HCT116 (cell line): ENCODE results near the gene GABBR1. TPM values are rescaled to one million over a fixed set of nuclear protein-coding genes. Genes with fewer than 3 reads are reported as not detected.

Experiments
- ATAC-seq: fragments of 200-7000 bp; cut with Tn5 transposase; 2 replicates; pipeline ENCODE4 v1.9.1; 2020; ENCODE audit warnings: mild to moderate bottlenecking, moderate library complexity
- BruUV-seq: library from RNA; stranded (reverse); fragments of 400-500 nt; replicated peaks from 2 replicates; lab custom pipeline; 2021; lab: Mats Ljungman, UMichigan
- CTCF ChIA-PET: fragments of 300-600 bp; sonication (Branson Sonifier 250); formaldehyde crosslinking; loops from one replicate; lab custom pipeline; 2021; ENCODE audit warnings: antibody characterized with exemption; lab: Charles Lee
- POLR2A ChIA-PET: fragments of 300-600, 350-600 bp; sonication (Branson Sonifier 250); formaldehyde crosslinking; loops from one replicate; lab custom pipeline; 2021; ENCODE audit warnings: antibody characterized with exemption; lab: Charles Lee
- RAD21 ChIA-PET, 2 experiments: fragments of 300-600 bp; sonication (Branson Sonifier 250); formaldehyde crosslinking; loops; one replicate each; lab custom pipeline; 2023; ENCODE audit warnings: low total read pairs in 2 of 2; ENCODE audit not compliant: uncharacterized antibody in 2 of 2, unreplicated experiment in 2 of 2, low non-redundant PET in 1 of 2; lab: Charles Lee
- DNase-seq: peaks from one replicate; pipeline ENCODE4 v3.0.0-alpha.2; 2010; ENCODE audit warnings: low read depth, low spot score
- H2AFZ ChIP-seq: fragments of 200-600 bp; shearing (Covaris generic), sonication (generic); 2 replicates; pipeline ENCODE4 v1.6.1; 2017; ENCODE audit warnings: low read depth, mixed run types, mixed read lengths, antibody characterized with exemption, low read length; ENCODE audit not compliant: poor library complexity, severe bottlenecking
- H3K27ac ChIP-seq: 2 replicates; pipeline ENCODE4 v1.5.1; 2012; ENCODE audit warnings: low read depth, low read length
- H3K27me3 ChIP-seq: fragments of 200-600 bp; sonication (generic); 2 replicates; pipeline ENCODE4 v1.6.1; 2016; ENCODE audit warnings: mixed run types, low read length, mixed read lengths; ENCODE audit not compliant: insufficient read depth
- H3K36me3 ChIP-seq, 2 experiments: fragments of 200-500 bp in 1 of 2; fragments of 200-600 bp in 1 of 2; sonication (Bioruptor generic) in 1 of 2; sonication (generic) in 1 of 2; 2 replicates each; pipeline versions ENCODE4 v1.5.1 to v1.6.1; 2014 to 2016; ENCODE audit warnings: low read length in 2 of 2, inconsistent platforms in 1 of 2, mixed read lengths in 1 of 2, mixed run types in 1 of 2; ENCODE audit not compliant: insufficient read depth in 2 of 2, control insufficient read depth in 1 of 2
- H3K4me1 ChIP-seq, 2 experiments: fragments of 200-600 bp in 1 of 2; sonication (generic) in 1 of 2; 2 replicates each; pipeline versions ENCODE4 v1.5.1 to v1.6.1; 2012 to 2017; ENCODE audit warnings: low read length in 2 of 2, inconsistent platforms in 1 of 2, mild to moderate bottlenecking in 1 of 2, mixed read lengths in 1 of 2, mixed run types in 1 of 2, moderate library complexity in 1 of 2; ENCODE audit not compliant: insufficient read depth in 2 of 2, control insufficient read depth in 1 of 2
- H3K4me2 ChIP-seq: fragments of 200-600 bp; sonication (generic); 2 replicates; pipeline ENCODE4 v1.6.1; 2017; ENCODE audit warnings: mixed run types, low read length, mixed read lengths
- H3K4me3 ChIP-seq, 2 experiments: fragments of 200-600 bp in 1 of 2; sonication (generic) in 1 of 2; replicated peaks in 1 of 2; 2 replicates each; pipeline ENCODE4 v1.5.1; 2011 to 2016; ENCODE audit warnings: low read length in 2 of 2, control low read depth in 1 of 2, low read depth in 1 of 2, mild to moderate bottlenecking in 1 of 2, mixed read lengths in 1 of 2, mixed run types in 1 of 2
- H3K79me2 ChIP-seq: fragments of 200-600 bp; sonication (generic); 2 replicates; pipeline ENCODE4 v1.6.1; 2017; ENCODE audit warnings: mild to moderate bottlenecking, mixed run types, low read length, moderate library complexity, mixed read lengths; ENCODE audit not compliant: insufficient read depth
- H3K9ac ChIP-seq: fragments of 200-600 bp; sonication (generic); 2 replicates; pipeline ENCODE4 v1.6.1; 2016; ENCODE audit warnings: low read length, mixed read lengths
- H3K9me2 ChIP-seq: fragments of 200-600 bp; sonication (generic), shearing (Covaris generic); 2 replicates; pipeline ENCODE4 v1.6.1; 2017; ENCODE audit warnings: mixed run types, mild to moderate bottlenecking, moderate library complexity; ENCODE audit not compliant: insufficient read depth
- H3K9me3 ChIP-seq, 2 experiments: fragments of 200-500 bp in 1 of 2; fragments of 200-600 bp in 1 of 2; sonication (Bioruptor generic) in 1 of 2; sonication (generic) in 1 of 2; 2 replicates each; pipeline ENCODE4 v1.6.1; 2014 to 2017; ENCODE audit warnings: low read length in 2 of 2, mixed read lengths in 2 of 2, inconsistent platforms in 1 of 2, low read depth in 1 of 2, mild to moderate bottlenecking in 1 of 2, mixed run types in 1 of 2, moderate library complexity in 1 of 2; ENCODE audit not compliant: control insufficient read depth in 1 of 2, insufficient read depth in 1 of 2
- H4K20me1 ChIP-seq: fragments of 200-600 bp; sonication (generic), shearing (Covaris generic); 2 replicates; pipeline ENCODE4 v1.6.1; 2017; ENCODE audit warnings: mixed run types, mild to moderate bottlenecking, moderate library complexity; ENCODE audit not compliant: insufficient read depth
- ATF3 ChIP-seq: IDR thresholded peaks from 2 replicates; pipeline ENCODE4 v1.6.1; 2012
- CBX3 ChIP-seq: IDR thresholded peaks from 2 replicates; pipeline ENCODE4 v1.6.1; 2012; ENCODE audit warnings: low read depth
- CEBPB ChIP-seq: IDR thresholded peaks from 2 replicates; pipeline ENCODE4 v1.6.1; 2012; ENCODE audit warnings: low read depth
- EGR1 ChIP-seq: IDR thresholded peaks from 2 replicates; pipeline ENCODE4 v1.6.1; 2012; ENCODE audit warnings: low read depth
- ELF1 ChIP-seq: IDR thresholded peaks from 2 replicates; pipeline ENCODE4 v1.6.1; 2012; ENCODE audit warnings: low read depth, borderline replicate concordance
- EZH2 ChIP-seq: fragments of 200-600 bp; sonication (generic); IDR thresholded peaks from 2 replicates; pipeline ENCODE4 v1.6.1; 2017; ENCODE audit warnings: antibody characterized with exemption, mixed run types
- EZH2phosphoT487 ChIP-seq: fragments of 200-600 bp; IDR thresholded peaks from 2 replicates; pipeline ENCODE4 v1.6.1; 2018; ENCODE audit warnings: antibody characterized with exemption, borderline replicate concordance
- JUND ChIP-seq: IDR thresholded peaks from 2 replicates; pipeline ENCODE4 v1.6.1; 2012
- MAX ChIP-seq: IDR thresholded peaks from 2 replicates; pipeline ENCODE4 v1.6.1; 2012
- POLR2AphosphoS5 ChIP-seq: IDR thresholded peaks from 2 replicates; pipeline ENCODE4 v1.6.1; 2011; ENCODE audit warnings: mild to moderate bottlenecking, low read depth, low read length, moderate library complexity
- RAD21 ChIP-seq: IDR thresholded peaks from 2 replicates; pipeline ENCODE4 v1.6.1; 2012; ENCODE audit warnings: low read depth, mild to moderate bottlenecking
- SIN3A ChIP-seq: IDR thresholded peaks from 2 replicates; pipeline ENCODE4 v1.6.1; 2012; ENCODE audit warnings: low read depth
- SP1 ChIP-seq: IDR thresholded peaks from 2 replicates; pipeline ENCODE4 v1.6.1; 2012; ENCODE audit warnings: low read depth
- SRF ChIP-seq: IDR thresholded peaks from 2 replicates; pipeline ENCODE4 v1.6.1; 2012; ENCODE audit warnings: low read depth
- TCF7L2 ChIP-seq: IDR thresholded peaks from 2 replicates; pipeline ENCODE4 v1.7.0; 2011; ENCODE audit warnings: borderline replicate concordance, inconsistent platforms; ENCODE audit not compliant: insufficient read depth, insufficient read length; ENCODE audit errors: extremely low read depth
- YY1 ChIP-seq: IDR thresholded peaks from 2 replicates; pipeline ENCODE4 v1.6.1; 2011; ENCODE audit warnings: low read length, low read depth, moderate library complexity, mild to moderate bottlenecking; ENCODE audit not compliant: insufficient replicate concordance; ENCODE audit errors: extremely low read depth
- ZFX ChIP-seq: fragments of 450-650 bp; IDR thresholded peaks from 2 replicates; pipeline ENCODE4 v1.6.1; 2017
- ZNF274 ChIP-seq: fragments of 200-500 bp; sonication (Bioruptor generic); IDR thresholded peaks from 2 replicates; pipeline ENCODE4 v1.6.1; 2014; ENCODE audit warnings: mild to moderate bottlenecking, low read depth, low read length, inconsistent platforms
- intact Hi-C: fragments of 100-400 bp; cut with micrococcal nuclease; formaldehyde crosslinking; loops from 2 replicates; pipeline ENCODE4 v1.10.0; 2022
- total RNA-seq: library from RNA; stranded (reverse); gene quantifications from one replicate; pipeline ENCODE4 v1.2.1, GENCODE V29; 2021; ENCODE audit not compliant: unreplicated experiment
- TF ChIP-seq, protein P1 (sequence below), 3 experiments: fragments of 200-600 bp in 1 of 3; sonication (generic) in 1 of 3; IDR thresholded peaks in 2 of 3; conservative IDR thresholded peaks in 1 of 3; 2 replicates each; pipeline ENCODE4 v1.5.1; 2012 to 2017; ENCODE audit warnings: low read depth in 2 of 3, low read length in 2 of 3, antibody characterized with exemption in 1 of 3, borderline replicate concordance in 1 of 3, control low read depth in 1 of 3, mild to moderate bottlenecking in 1 of 3, mixed read lengths in 1 of 3, mixed run types in 1 of 3, moderate library complexity in 1 of 3; ENCODE audit not compliant: insufficient read depth in 1 of 3
- TF ChIP-seq, protein P2 (sequence below): IDR thresholded peaks from 2 replicates; pipeline ENCODE4 v1.6.1; 2012; ENCODE audit warnings: low read depth

GABBR1 gene
- total RNA-seq, 1 experiment from 2014 or later, result 43.4 TPM

- CTCF ChIA-PET, result no interaction called here
- no peak overlapping the region for H3K4me2 ChIP-seq
Measured at GRCh38 chr6:29558439-29559079, 74.4 kb downstream of the GABBR1 start.

More at GRCh38 chr6:29558439-29559079, 74.4 kb downstream of the GABBR1 start:
- POLR2A ChIA-PET, result no interaction called here
- DNase-seq (no peak), ATAC-seq (no peak)
- Histone ChIP-seq H2AFZ (no peak overlapping the region), H3K9me2 (no peaks in the 10 kb centered on the region), H3K79me2 (no peaks in the 10 kb centered on the region), H3K36me3 (no peaks in the 10 kb centered on the region), H3K27ac (no peak overlapping the region), H3K4me3 (no peak overlapping the region), H3K9ac (no peak overlapping the region), H3K9me3 (no peaks in the 10 kb centered on the region), H3K4me1 (no peaks in the 10 kb centered on the region), H3K27me3 (no peaks in the 10 kb centered on the region)
- BruUV-seq, result no TSS peak
- RAD21 ChIA-PET, result no interaction called here
- intact Hi-C loops, result no loop called here
- no peak for TF ChIP-seq ATF3
- no peak for TF ChIP-seq TCF7L2
- TF ChIP-seq SP1, result no peak
- TF ChIP-seq EGR1, result no peak
- TF ChIP-seq EZH2, result no peak
- TF ChIP-seq SIN3A, result no peak
- no peak for TF ChIP-seq MAX
- no peak for TF ChIP-seq ZNF274
- TF ChIP-seq POLR2AphosphoS5, result no peak
- TF ChIP-seq, protein P1, sequence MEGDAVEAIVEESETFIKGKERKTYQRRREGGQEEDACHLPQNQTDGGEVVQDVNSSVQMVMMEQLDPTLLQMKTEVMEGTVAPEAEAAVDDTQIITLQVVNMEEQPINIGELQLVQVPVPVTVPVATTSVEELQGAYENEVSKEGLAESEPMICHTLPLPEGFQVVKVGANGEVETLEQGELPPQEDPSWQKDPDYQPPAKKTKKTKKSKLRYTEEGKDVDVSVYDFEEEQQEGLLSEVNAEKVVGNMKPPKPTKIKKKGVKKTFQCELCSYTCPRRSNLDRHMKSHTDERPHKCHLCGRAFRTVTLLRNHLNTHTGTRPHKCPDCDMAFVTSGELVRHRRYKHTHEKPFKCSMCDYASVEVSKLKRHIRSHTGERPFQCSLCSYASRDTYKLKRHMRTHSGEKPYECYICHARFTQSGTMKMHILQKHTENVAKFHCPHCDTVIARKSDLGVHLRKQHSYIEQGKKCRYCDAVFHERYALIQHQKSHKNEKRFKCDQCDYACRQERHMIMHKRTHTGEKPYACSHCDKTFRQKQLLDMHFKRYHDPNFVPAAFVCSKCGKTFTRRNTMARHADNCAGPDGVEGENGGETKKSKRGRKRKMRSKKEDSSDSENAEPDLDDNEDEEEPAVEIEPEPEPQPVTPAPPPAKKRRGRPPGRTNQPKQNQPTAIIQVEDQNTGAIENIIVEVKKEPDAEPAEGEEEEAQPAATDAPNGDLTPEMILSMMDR (IDR thresholded peaks at IDR 0.05 in 2 of 3, conservative IDR thresholded peaks at IDR 0.05 in 1 of 3; ENCODE audit: borderline replicate concordance in 1 of 3, insufficient read depth in 1 of 3, low read depth in 2 of 3, low read length in 2 of 3), result no peak
- TF ChIP-seq RAD21, result no peak
- TF ChIP-seq CBX3, result no peak
- TF ChIP-seq, protein P2, sequence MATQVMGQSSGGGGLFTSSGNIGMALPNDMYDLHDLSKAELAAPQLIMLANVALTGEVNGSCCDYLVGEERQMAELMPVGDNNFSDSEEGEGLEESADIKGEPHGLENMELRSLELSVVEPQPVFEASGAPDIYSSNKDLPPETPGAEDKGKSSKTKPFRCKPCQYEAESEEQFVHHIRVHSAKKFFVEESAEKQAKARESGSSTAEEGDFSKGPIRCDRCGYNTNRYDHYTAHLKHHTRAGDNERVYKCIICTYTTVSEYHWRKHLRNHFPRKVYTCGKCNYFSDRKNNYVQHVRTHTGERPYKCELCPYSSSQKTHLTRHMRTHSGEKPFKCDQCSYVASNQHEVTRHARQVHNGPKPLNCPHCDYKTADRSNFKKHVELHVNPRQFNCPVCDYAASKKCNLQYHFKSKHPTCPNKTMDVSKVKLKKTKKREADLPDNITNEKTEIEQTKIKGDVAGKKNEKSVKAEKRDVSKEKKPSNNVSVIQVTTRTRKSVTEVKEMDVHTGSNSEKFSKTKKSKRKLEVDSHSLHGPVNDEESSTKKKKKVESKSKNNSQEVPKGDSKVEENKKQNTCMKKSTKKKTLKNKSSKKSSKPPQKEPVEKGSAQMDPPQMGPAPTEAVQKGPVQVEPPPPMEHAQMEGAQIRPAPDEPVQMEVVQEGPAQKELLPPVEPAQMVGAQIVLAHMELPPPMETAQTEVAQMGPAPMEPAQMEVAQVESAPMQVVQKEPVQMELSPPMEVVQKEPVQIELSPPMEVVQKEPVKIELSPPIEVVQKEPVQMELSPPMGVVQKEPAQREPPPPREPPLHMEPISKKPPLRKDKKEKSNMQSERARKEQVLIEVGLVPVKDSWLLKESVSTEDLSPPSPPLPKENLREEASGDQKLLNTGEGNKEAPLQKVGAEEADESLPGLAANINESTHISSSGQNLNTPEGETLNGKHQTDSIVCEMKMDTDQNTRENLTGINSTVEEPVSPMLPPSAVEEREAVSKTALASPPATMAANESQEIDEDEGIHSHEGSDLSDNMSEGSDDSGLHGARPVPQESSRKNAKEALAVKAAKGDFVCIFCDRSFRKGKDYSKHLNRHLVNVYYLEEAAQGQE, result no peak
- no peak for TF ChIP-seq YY1
- TF ChIP-seq ELF1, result no peak
- no peak for TF ChIP-seq ZFX
- TF ChIP-seq JUND, result no peak
- TF ChIP-seq CEBPB, result no peak
- TF ChIP-seq SRF, result no peak
- no peak for TF ChIP-seq EZH2phosphoT487
- TF ChIP-seq, all 23 proteins: peak for 0
- no peaks in the 10 kb centered on the region for H4K20me1 ChIP-seq
